DMS153 treated with DMSO at 0.1 percent for 48 hours (cell line): ENCODE data around the gene DDX10.
"Not testable (repeated sequence)": the region's sequence is repeated elsewhere in the genome, so short reads cannot be mapped to it uniquely, and the experiment has no call there.

ENCODE experiments used
- DNase-seq: peaks from one replicate; lab custom pipeline; 2025; ENCODE audit not compliant: unreplicated experiment; lab: John Stamatoyannopoulos, UW

Gene DDX10

GRCh38 chr11:108664730-108665525 lies at the start of gene DDX10:
TSS of gene DDX10 (plus strand) at chr11:108665069. CDS start at chr11:108665154, 85 bp downstream.
- peak; percentile 97 for DNase-seq

DNA sequence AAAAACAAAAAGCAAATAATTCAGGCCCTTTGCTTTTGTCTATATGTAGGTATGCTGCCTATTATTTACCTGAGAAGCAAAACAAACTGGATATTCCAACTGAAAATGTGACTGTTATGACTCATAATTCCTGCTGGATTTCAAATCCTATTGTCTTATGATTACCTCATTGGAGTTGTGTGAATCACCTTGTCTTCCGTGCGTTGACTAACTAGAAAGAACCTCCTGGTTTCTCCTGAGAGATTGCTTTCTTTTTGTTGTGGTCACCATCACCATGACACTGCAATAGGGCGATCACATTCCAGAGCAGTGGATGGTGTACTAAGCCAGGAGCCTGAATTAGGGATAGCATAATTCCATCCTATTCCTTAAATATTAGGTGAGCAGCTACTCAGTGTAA lies 48.3 kb upstream of the DDX10 start:
- DNase-seq = no peak

DNA sequence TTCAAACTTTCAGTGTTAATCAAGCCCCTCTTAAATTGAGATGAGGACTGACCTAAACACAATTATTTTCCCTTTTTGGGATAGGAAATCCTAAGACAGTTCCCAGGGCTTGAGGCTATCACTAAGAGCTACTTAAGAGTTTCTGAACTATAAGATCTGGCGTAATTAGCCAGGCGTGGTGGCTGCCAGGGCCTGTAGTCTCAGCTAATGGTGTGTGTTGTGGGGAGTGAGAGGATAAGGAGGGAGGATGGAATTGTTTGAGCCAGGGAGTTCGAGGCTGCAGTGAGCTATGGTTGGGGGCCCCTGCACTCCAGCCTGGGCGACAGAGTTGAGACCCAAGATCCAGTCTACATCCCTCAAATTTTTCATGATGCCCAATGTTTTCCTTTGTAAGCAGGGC lies 47.8 kb upstream of the DDX10 start:
- no peak for DNase-seq

DNA sequence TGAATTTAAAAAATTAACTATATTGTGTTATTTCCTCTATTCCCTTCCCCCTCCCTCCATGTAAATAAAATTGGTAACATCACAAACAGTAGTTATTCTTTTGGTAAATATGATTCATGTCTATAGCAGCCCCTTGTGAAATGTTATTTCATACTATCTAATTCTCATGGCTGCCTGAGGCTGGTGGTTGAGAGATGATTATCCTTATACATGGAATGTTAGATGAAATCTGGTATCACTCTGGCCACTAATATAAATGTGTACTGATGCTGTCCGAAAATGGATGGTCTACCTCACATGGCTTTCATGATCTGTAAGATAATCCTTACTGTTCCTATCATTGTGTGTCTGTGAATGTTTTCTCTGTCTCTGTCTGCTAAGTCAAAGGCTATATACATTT lies 46.3 kb upstream of the DDX10 start:
- no peak for DNase-seq

DNA sequence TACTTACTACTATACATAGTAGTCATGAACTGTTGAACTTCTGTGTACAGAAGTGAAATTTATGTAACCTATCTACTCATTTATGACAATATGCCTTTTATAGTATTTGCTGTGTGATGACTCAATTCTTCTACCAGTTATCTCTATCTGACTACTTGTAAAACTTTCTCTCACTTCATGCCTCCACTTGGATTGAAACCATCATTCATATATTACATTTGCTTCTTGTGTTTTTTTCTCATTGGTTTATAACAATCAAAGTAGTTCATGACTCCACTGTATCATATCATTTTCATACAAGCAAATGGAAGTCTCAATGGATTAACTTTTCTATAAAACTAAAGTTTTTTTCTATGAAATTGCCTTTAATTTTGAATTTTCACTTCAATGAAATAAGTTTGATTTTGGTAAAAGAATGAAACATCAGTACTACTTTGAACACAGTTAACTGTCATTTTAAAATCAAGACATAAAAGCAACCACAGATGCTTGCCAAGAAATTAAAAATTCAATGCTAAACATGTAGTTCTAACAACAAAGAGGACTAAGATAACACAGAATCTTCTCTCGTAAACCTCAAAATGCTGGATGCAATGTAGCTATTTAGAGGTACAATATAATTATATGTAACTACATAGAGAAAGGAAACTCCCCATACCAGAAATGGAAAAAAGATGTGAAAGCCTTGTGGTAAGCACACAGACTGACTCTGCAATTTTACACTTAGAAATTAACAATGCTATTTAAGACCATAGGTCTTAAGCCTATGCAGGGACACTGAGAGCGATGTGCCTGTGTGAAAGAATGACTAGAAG lies 43.7 kb upstream of the DDX10 start:
- no peak for DNase-seq

DNA sequence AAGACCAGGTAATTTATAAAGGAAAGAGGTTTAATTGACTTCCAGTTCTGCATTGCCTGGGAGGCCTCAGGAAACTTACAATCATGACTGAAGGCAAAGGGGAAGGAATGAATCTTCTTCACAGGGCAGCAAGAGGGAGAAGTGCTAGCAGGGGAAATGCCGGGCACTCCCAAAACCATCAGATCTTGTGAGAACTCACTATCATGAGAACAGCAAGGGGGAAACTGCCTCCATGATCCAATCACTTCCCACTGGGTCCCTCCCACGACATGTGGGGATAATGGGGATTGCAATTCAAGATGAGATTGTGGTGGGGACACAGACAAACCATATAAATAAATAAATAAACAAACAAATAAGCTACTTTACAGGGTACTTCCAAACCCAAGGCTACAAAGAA lies 42.5 kb upstream of the DDX10 start:
- DNase-seq = no peak

GRCh38 chr11:108624196-108624925 lies 40.5 kb upstream of the DDX10 start:
- DNase-seq = no peak

DNA sequence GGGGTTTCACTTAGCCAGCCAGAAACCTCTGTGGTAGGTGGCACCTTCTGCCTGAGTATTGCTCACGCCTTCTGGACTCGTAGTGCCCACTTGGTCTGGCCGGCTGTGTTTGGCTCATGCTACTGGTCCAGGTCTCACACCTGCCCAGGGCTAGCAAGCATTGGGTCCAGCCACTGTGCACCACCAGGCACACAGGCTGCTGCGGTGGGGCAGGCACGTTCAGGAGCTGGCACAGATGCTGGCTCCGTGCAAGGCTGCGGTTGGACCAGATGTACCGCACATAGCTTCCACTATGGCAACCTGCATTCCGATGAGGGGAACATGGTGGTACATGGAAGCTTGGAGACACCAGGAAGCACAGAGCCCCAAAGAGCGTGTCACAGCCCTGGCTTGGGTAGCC lies 36.5 kb upstream of the DDX10 start:
- no peak for DNase-seq

- DNase-seq = no peak
These were observed 36.1 kb upstream of the DDX10 start for GRCh38 chr11:108628812-108629211.

DNA sequence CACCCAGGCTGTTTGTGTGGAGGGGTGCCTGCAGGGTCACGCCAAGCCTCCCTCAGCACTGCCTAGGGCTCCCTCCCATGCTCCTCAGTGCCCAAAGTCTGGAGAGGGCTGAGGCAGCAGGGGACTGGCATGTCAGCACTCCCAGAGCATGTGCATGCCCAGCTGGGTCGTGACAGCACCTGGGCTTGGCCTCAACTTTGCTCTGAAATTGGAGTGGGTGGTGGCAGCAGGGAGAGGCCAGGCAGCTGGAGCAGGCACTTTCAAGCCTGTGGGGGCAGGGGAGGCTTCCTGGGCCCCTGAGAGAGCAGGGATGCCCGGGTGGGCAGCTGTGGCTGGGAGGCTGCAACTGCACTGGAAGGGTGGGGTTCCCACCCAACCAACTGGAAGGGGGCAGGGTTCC lies 35.6 kb upstream of the DDX10 start:
- no peak for DNase-seq

DNA sequence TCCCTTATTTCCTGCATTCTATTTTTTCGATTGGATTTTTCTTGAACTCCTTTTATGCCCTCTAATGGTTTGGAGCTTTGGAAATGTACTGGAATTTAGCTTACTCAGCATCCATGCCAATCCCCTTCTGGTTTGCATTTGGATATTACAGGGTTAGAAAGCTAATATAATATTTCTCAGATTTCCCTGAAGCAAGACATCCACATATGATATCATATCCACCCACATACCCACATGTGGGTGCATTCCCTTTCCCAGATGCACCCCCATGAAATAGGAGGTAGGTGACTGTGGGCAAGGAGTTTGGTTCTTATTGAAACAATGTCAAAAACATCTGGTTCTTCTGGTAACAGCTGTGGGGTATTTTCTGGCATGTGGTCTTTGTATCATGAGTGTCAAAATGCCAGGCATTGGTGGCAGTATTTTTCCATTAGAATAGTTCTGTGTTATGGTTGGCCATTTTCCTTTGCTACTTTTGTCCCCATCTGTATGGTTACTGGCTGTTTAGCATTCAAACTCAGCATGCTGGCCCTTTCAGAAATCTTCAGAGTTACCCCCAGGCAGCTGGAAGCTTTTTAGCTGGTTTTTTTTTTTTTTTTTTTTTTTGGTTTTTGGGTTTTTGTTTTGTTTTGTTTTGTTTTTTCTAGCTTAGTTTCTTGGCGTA lies 32.7 kb upstream of the DDX10 start:
- no peak for DNase-seq

DNA sequence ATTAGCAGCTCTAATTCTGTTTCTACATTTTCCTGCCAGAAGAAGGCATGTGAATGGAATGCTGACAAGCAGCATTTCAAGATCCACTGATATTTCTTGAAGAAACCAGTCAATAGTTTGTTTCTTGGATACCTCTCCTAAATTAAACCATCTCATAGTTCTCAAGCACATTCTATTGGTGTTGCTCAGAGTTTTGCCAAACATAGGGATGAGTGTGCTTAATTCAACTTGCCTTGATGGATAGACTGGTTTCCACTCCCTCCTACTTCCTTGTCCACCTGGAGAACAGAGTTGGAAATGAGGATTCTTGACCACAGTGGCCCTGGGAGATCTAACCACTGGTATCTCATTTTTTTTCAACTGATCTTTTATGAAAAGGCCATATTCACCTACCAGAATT lies 29.8 kb upstream of the DDX10 start:
- DNase-seq = no peak

DNA sequence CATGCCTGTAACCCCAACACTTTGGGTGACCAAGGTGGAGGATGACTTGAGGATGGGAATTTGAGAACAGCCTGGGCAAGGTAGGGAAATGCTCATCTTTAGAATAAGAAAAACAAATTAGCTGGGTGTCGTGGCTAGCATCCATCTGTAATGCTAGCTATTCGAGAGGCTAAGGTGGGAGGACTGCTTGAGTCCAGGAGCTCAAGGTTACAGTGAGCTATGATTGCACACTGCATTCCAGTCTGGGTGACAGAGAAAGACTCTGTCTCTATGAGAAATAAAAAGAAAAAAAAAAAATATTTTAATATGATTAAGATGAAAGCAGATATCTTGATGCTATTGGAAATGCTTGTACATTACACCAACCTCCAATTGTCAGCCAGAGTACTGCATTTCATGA lies 28.6 kb upstream of the DDX10 start:
- no peak for DNase-seq

- DNase-seq = no peak
These were observed 25.7 kb upstream of the DDX10 start for GRCh38 chr11:108639146-108639545.

GRCh38 chr11:108641752-108642151 lies 23.1 kb upstream of the DDX10 start:
- DNase-seq = not testable (repeated sequence)

- no peak for DNase-seq
These were observed 20.9 kb upstream of the DDX10 start for GRCh38 chr11:108643974-108644373.

GRCh38 chr11:108645970-108646369 lies 18.9 kb upstream of the DDX10 start:
- no peak for DNase-seq

- no peak for DNase-seq
These were observed 17.5 kb upstream of the DDX10 start for GRCh38 chr11:108647387-108647700.

GRCh38 chr11:108647701-108648527 lies 17.0 kb upstream of the DDX10 start:
- peak; percentile 64 for DNase-seq

DNA sequence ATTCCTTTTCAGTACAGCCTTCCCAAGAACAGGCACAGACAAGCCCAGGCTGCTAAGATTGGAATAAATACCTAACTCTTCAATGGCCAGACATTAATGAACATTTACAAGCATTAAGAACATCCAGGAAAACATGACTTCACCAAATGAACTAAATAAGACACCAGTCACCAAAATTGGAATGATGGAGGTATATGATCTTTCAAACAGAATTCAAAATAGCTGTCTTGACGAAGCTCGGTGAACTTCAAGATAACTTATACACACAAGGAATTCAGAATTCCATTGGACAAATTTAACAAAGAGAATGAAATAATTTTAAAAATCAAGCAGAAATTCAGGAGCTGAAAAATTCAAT lies 16.4 kb upstream of the DDX10 start:
- DNase-seq = no peak

- not testable (repeated sequence) for DNase-seq
These were observed 10.8 kb upstream of the DDX10 start for GRCh38 chr11:108654100-108654499.
